Measurements from ENCODE around the gene ART3.

DNA sequence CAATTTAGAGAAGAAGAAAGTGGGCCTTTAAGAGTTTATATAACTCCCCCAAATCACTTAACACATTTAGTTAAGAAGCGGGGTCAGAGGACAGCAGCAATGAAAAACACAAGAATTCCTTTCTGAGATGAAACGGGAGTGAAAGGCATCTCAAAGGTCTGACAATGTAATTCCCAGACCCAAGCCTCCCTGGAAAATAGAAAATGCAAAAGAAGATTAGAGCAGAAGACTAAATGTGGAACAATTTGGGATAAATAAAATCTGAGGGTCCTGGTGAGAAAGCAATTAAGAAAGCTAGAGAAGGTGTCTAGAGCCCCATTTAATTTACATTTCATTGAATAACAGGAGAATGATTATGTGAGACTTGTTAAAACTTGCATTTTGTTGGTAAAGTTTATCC, 19.1 kb upstream of the ART3 start:
- TF ChIP-seq POLR2AphosphoS5 (IDR thresholded peaks at IDR 0.05; ENCODE audit: low read depth, low read length) = no peak
- TF ChIP-seq REST (IDR thresholded peaks at IDR 0.05; ENCODE audit: insufficient read depth in 1 of 2, low read depth in 2 of 2, low read length in 2 of 2) = no peak
- TF ChIP-seq TAF1 (IDR thresholded peaks at IDR 0.05; ENCODE audit: borderline replicate concordance, insufficient read depth, low read length) = no peak
